Mesenchymal stem cell (in vitro differentiated cells and primary cell): ENCODE results near the gene VEPH1.

Source experiments
- DNase-seq: peaks from one replicate; pipeline ENCODE4 v3.0.0-alpha.2; 2013
- H2AFZ ChIP-seq: one replicate; pipeline ENCODE4 v1.6.1; 2013; ENCODE audit warnings: low read depth, mild to moderate bottlenecking, control low read depth, inconsistent platforms, low read length, moderate library complexity
- H2AK5ac ChIP-seq: 2 replicates; pipeline ENCODE4 v1.6.1; 2013; ENCODE audit warnings: low read length, moderate library complexity, mild to moderate bottlenecking, inconsistent platforms; ENCODE audit not compliant: severe bottlenecking
- H2BK120ac ChIP-seq: one replicate; pipeline ENCODE4 v1.6.1; 2013; ENCODE audit warnings: low read depth, mild to moderate bottlenecking, inconsistent platforms, low read length, moderate library complexity
- H2BK12ac ChIP-seq, 2 experiments: one replicate each; pipeline ENCODE4 v1.6.1; 2013; ENCODE audit warnings: inconsistent platforms in 2 of 2, low read length in 2 of 2, mild to moderate bottlenecking in 2 of 2, moderate library complexity in 2 of 2, control low read depth in 1 of 2
- H2BK15ac ChIP-seq: one replicate; pipeline ENCODE4 v1.6.1; 2013; ENCODE audit warnings: mild to moderate bottlenecking, low read depth, inconsistent platforms; ENCODE audit not compliant: poor library complexity, severe bottlenecking
- H2BK5ac ChIP-seq: 2 replicates; pipeline ENCODE4 v1.6.1; 2013; ENCODE audit warnings: low read depth, mild to moderate bottlenecking, low read length, control low read depth, inconsistent platforms; ENCODE audit not compliant: poor library complexity, severe bottlenecking
- H3K14ac ChIP-seq, 2 experiments: one replicate each; pipeline ENCODE4 v1.6.1; 2013; ENCODE audit warnings: inconsistent platforms in 2 of 2, low read length in 2 of 2, control low read depth in 1 of 2, mild to moderate bottlenecking in 1 of 2, moderate library complexity in 1 of 2
- H3K18ac ChIP-seq, 2 experiments: one replicate each; pipeline ENCODE4 v1.6.1; 2013; ENCODE audit warnings: inconsistent platforms in 2 of 2, low read length in 2 of 2, control low read depth in 1 of 2, low read depth in 1 of 2, mild to moderate bottlenecking in 1 of 2
- H3K23ac ChIP-seq, 2 experiments: one replicate each; pipeline ENCODE4 v1.6.1; 2013; ENCODE audit warnings: inconsistent platforms in 2 of 2, low read length in 2 of 2, mild to moderate bottlenecking in 2 of 2, moderate library complexity in 2 of 2, control low read depth in 1 of 2
- H3K27ac ChIP-seq: 2 replicates; pipeline ENCODE4 v1.5.1; 2013; ENCODE audit warnings: mild to moderate bottlenecking, moderate library complexity, low read length, control low read depth, inconsistent platforms; ENCODE audit not compliant: poor library complexity, severe bottlenecking
- H3K27me3 ChIP-seq, 2 experiments: 2 replicates each; pipeline versions ENCODE4 v1.6.1 to v1.7.0; 2013; ENCODE audit warnings: low read length in 2 of 2, mild to moderate bottlenecking in 2 of 2, moderate library complexity in 2 of 2, control low read depth in 1 of 2, inconsistent platforms in 1 of 2; ENCODE audit not compliant: control insufficient read depth in 1 of 2, insufficient read depth in 1 of 2
- H3K36me3 ChIP-seq, 2 experiments: 2 replicates each; pipeline versions ENCODE4 v1.6.1 to v1.7.0; 2013; ENCODE audit warnings: low read length in 2 of 2, control low read depth in 1 of 2, inconsistent platforms in 1 of 2, low read depth in 1 of 2, mild to moderate bottlenecking in 1 of 2; ENCODE audit not compliant: insufficient read depth in 2 of 2, control insufficient read depth in 1 of 2
- H3K4ac ChIP-seq, 2 experiments: one replicate each; pipeline ENCODE4 v1.6.1; 2013; ENCODE audit warnings: inconsistent platforms in 2 of 2, low read length in 2 of 2, mild to moderate bottlenecking in 2 of 2, moderate library complexity in 2 of 2, control low read depth in 1 of 2, low read depth in 1 of 2
- H3K4me1 ChIP-seq: 2 replicates; pipeline ENCODE4 v1.6.1; 2013; ENCODE audit warnings: low read depth, low read length, control low read depth; ENCODE audit not compliant: control insufficient read depth, insufficient read depth
- H3K4me2 ChIP-seq: 2 replicates; pipeline ENCODE4 v1.6.1; 2013; ENCODE audit warnings: low read length, mild to moderate bottlenecking, inconsistent platforms; ENCODE audit not compliant: poor library complexity, severe bottlenecking
- H3K4me3 ChIP-seq, 2 experiments: 2 replicates each; pipeline versions ENCODE4 v1.5.1 to v1.7.0; 2013; ENCODE audit warnings: low read length in 2 of 2, mild to moderate bottlenecking in 2 of 2, control low read depth in 1 of 2, low read depth in 1 of 2; ENCODE audit not compliant: insufficient read depth in 1 of 2
- H3K79me1 ChIP-seq: replicated peaks from 2 replicates; pipeline ENCODE4 v1.6.1; 2013; ENCODE audit warnings: mild to moderate bottlenecking, control low read depth, low read length, inconsistent platforms; ENCODE audit not compliant: poor library complexity, severe bottlenecking
- H3K9ac ChIP-seq: 2 replicates; pipeline ENCODE4 v1.7.0; 2013; ENCODE audit warnings: mild to moderate bottlenecking, low read length, moderate library complexity
- H3K9me3 ChIP-seq: 2 replicates; pipeline ENCODE4 v1.7.0; 2013; ENCODE audit warnings: mild to moderate bottlenecking, low read length; ENCODE audit not compliant: control insufficient read depth
- H4K8ac ChIP-seq: one replicate; pipeline ENCODE4 v1.6.1; 2013; ENCODE audit warnings: inconsistent platforms, mild to moderate bottlenecking, low read length, moderate library complexity
- H4K91ac ChIP-seq: one replicate; pipeline ENCODE4 v1.6.1; 2013; ENCODE audit warnings: mild to moderate bottlenecking, low read length, inconsistent platforms
- WGBS: methylation state at CpG from one replicate; pipeline ENCODE4 v1.1.7; 2013; ENCODE audit warnings: mixed read lengths; 5-methylcytosine and 5-hydroxymethylcytosine counted together

VEPH1 gene

DNA sequence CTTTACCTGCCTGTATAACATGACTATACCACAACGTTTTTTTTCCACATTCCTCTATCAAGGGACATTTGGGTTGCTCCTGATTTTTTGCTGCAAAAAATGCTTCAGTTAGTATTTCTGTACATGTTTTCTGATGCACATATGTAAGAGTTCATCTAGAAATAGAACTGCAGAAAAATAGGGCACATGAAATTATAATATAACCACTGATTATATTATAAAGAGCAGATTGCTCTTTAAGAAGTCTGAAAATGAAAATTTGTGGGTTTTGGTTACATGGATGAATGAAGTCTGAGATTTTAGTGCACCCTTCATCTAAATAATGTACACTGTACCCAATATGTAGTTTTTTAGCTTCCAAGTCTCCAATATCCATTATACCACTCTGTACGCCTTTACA, 196.7 kb downstream of the VEPH1 start:
- 86% methylated on average over 1 of the region's 2 CpGs for WGBS

DNA sequence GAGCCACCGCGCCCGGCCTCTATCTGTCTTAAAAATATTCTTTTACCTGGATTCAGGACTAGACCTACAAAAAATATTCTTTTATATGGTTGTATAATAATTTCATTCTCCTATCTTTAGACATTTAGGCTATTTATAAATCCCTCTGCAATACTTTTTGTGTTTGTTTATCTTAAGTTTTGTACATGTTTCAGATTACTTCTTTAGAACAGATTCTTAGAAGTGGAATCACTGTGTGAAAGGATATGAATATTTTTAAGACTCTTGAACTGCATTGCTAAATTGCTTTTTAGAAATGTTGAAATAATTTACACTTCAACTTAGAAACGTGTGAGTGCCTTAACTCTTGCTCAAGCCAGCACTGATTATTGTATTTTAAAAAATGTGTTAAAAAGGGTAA, 197.8 kb downstream of the VEPH1 start:
- Histone ChIP-seq H3K14ac (no peak overlapping the region), H3K4me2 (no peak overlapping the region), H3K36me3 (no peaks in the 10 kb centered on the region), H4K8ac (no peak overlapping the region), H2BK15ac (no peak overlapping the region), H2AFZ (no peak overlapping the region), H3K79me1 (no peaks in the 10 kb centered on the region), H2AK5ac (no peak overlapping the region), H4K91ac (no peak overlapping the region), H3K27me3 (no peaks in the 10 kb centered on the region), H2BK120ac (no peak overlapping the region), H3K9ac (no peak overlapping the region), H3K4ac (no peak overlapping the region), H3K18ac (no peak overlapping the region), H3K23ac (no peak overlapping the region), H3K4me3 (no peak overlapping the region), H3K27ac (no peak overlapping the region), H2BK12ac (no peak overlapping the region), H2BK5ac (no peak overlapping the region), H3K4me1 (no peaks in the 10 kb centered on the region), H3K9me3 (no peaks in the 10 kb centered on the region)
- no peak for DNase-seq
- no CpG with 5 or more reads among the region's 4 CpGs for WGBS

More for the DNA sequence above, 196.7 kb downstream of the VEPH1 start:
- no peaks in the 10 kb centered on the region for H3K36me3 ChIP-seq
- H2BK12ac ChIP-seq = no peak overlapping the region
- H3K79me1 ChIP-seq = no peaks in the 10 kb centered on the region
- no peak overlapping the region for H3K23ac ChIP-seq
- no peak overlapping the region for H2AFZ ChIP-seq
- DNase-seq = no peak
- H3K4me2 ChIP-seq = no peak overlapping the region
- no peak overlapping the region for H4K8ac ChIP-seq
- H2BK5ac ChIP-seq = no peak overlapping the region
- H3K4ac ChIP-seq = no peak overlapping the region
- no peaks in the 10 kb centered on the region for H3K4me1 ChIP-seq
- no peaks in the 10 kb centered on the region for H3K9me3 ChIP-seq
- H4K91ac ChIP-seq = no peak overlapping the region
- H3K18ac ChIP-seq = no peak overlapping the region
- no peak overlapping the region for H3K14ac ChIP-seq
- no peak overlapping the region for H2AK5ac ChIP-seq
- H3K9ac ChIP-seq = no peak overlapping the region
- H3K27ac ChIP-seq = no peak overlapping the region
- no peaks in the 10 kb centered on the region for H3K27me3 ChIP-seq
- no peak overlapping the region for H3K4me3 ChIP-seq
- no peak overlapping the region for H2BK15ac ChIP-seq
- no peak overlapping the region for H2BK120ac ChIP-seq

DNA sequence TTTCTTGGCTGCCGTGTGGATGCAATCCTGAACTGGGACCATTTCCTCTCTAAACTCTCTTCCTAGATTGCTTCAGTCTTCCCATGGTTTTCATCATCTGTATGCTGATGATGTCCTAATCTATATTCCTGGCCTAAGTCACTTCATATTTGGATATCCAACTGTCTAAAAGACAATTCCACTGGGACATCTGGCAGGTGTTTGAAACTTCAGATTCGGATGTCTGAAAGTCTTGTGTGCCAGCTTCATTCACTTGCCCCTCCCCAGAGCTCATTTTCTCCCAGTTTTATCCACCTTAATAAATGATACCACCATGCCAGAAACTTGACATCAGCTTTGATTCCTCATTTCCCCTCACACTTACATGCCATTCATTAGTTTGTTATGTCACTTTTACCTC, 201.5 kb downstream of the VEPH1 start:
- no peak for DNase-seq
- no peaks in the 10 kb centered on the region for H3K36me3 ChIP-seq
- H3K9me3 ChIP-seq = no peaks in the 10 kb centered on the region
- H2AK5ac ChIP-seq = no peak overlapping the region
- WGBS = 95% methylated on average over 2 of the region's 2 CpGs
- H3K9ac ChIP-seq = no peak overlapping the region
- H2BK12ac ChIP-seq = no peak overlapping the region
- no peaks in the 10 kb centered on the region for H3K4me1 ChIP-seq
- H3K4ac ChIP-seq = no peak overlapping the region
- H3K18ac ChIP-seq = no peak overlapping the region
- H4K91ac ChIP-seq = no peak overlapping the region
- H3K27ac ChIP-seq = no peak overlapping the region
- H2AFZ ChIP-seq = no peak overlapping the region
- H3K14ac ChIP-seq = no peak overlapping the region
- H4K8ac ChIP-seq = no peak overlapping the region
- no peak overlapping the region for H2BK5ac ChIP-seq
- H3K4me2 ChIP-seq = no peak overlapping the region
- H3K27me3 ChIP-seq = no peaks in the 10 kb centered on the region
- H3K79me1 ChIP-seq = no peaks in the 10 kb centered on the region
- H3K23ac ChIP-seq = no peak overlapping the region
- no peak overlapping the region for H3K4me3 ChIP-seq
- H2BK15ac ChIP-seq = no peak overlapping the region
- no peak overlapping the region for H2BK120ac ChIP-seq

DNA sequence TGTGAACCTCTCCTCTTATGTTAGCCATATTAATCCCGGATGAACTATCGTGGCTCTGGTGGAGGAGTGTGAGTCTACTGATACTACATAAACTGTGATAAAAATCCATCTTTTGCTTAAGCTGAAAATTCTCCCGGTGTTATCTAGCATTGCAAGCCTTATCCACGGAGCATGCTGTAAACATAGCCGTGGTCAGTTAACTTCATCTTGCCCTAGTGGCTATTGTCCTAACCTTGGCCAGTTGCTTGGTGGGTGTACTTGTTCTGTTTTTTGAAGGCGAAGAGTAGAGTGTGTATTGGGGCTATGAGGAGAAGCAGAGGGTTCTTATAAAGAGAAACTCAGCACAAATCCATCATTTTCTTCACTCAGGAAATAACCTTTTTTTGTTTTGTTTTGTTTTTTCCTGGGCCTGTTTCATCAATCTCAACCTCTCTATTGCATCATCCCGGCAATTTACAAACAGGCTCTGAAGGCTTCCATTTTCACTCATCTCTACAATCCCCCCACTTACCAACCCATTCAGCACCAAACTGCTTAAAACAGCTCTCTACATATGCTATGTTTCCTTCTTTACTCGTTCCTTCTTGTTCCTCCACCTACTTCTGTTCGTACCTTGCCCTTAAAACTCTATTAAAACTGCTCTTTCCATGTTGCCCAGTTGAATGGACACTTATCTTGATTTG, 202.1 kb downstream of the VEPH1 start:
- H3K23ac ChIP-seq = no peak overlapping the region
- no peak overlapping the region for H3K4ac ChIP-seq
- H2AK5ac ChIP-seq = no peak overlapping the region
- no peaks in the 10 kb centered on the region for H3K9me3 ChIP-seq
- H3K18ac ChIP-seq = no peak overlapping the region
- no peaks in the 10 kb centered on the region for H3K79me1 ChIP-seq
- no peak overlapping the region for H3K9ac ChIP-seq
- no peaks in the 10 kb centered on the region for H3K27me3 ChIP-seq
- WGBS = 92% methylated on average over 6 of the region's 9 CpGs
- H2AFZ ChIP-seq = no peak overlapping the region
- H2BK12ac ChIP-seq = no peak overlapping the region
- H3K4me1 ChIP-seq = no peaks in the 10 kb centered on the region
- H3K4me3 ChIP-seq = no peak overlapping the region
- H3K36me3 ChIP-seq = no peaks in the 10 kb centered on the region
- no peak overlapping the region for H4K91ac ChIP-seq
- DNase-seq = peak; percentile 24
- no peak overlapping the region for H2BK120ac ChIP-seq
- no peak overlapping the region for H3K4me2 ChIP-seq
- H2BK5ac ChIP-seq = no peak overlapping the region
- H3K27ac ChIP-seq = no peak overlapping the region
- peak overlapping the region; percentile 60 for H4K8ac ChIP-seq
- no peak overlapping the region for H2BK15ac ChIP-seq
- H3K14ac ChIP-seq = no peak overlapping the region
